SK-N-SH (cell line): ENCODE data around the gene PRTFDC1.

ENCODE experiments used
- CHD2 ChIP-seq: fragments of 150-350 bp; IDR thresholded peaks from 2 replicates; pipeline ENCODE4 v1.6.1; 2018; ENCODE audit warnings: low read length; ENCODE audit not compliant: partially characterized antibody
- CTCF ChIP-seq: fragments of 200-600 bp; sonication (generic); IDR thresholded peaks from 2 replicates; pipeline ENCODE4 v1.6.1; 2017; ENCODE audit warnings: antibody characterized with exemption, mild to moderate bottlenecking, moderate library complexity
- EP300 ChIP-seq, 2 experiments: IDR thresholded peaks; 2 replicates each; pipeline versions ENCODE4 v1.4.0 to v1.6.1; 2012; ENCODE audit warnings: borderline replicate concordance in 1 of 2, low read depth in 1 of 2, low read length in 1 of 2
- FOSL2 ChIP-seq: IDR thresholded peaks from 2 replicates; pipeline ENCODE4 v1.4.0; 2012; ENCODE audit warnings: low read depth, mild to moderate bottlenecking, moderate library complexity, borderline replicate concordance
- FOXJ3 ChIP-seq: sonication (generic); formaldehyde crosslinking; IDR thresholded peaks from 2 replicates; pipeline ENCODE4 v1.5.1; 2020; ENCODE audit warnings: mild to moderate bottlenecking, missing genetic modification reagents
- FOXM1 ChIP-seq: IDR thresholded peaks from 2 replicates; pipeline ENCODE4 v1.4.0; 2012; ENCODE audit warnings: low read depth, mild to moderate bottlenecking
- GABPA ChIP-seq: IDR thresholded peaks from 2 replicates; pipeline ENCODE4 v1.4.0; 2012; ENCODE audit warnings: low read depth, mild to moderate bottlenecking
- JUND ChIP-seq: IDR thresholded peaks from 2 replicates; pipeline ENCODE4 v1.4.0; 2012
- MAX ChIP-seq: IDR thresholded peaks from 2 replicates; pipeline ENCODE4 v1.4.0; 2012; ENCODE audit warnings: low read depth
- RAD21 ChIP-seq: IDR thresholded peaks from 2 replicates; pipeline ENCODE4 v1.6.1; 2012; ENCODE audit warnings: mild to moderate bottlenecking, low read length
- REST ChIP-seq: IDR thresholded peaks from 2 replicates; pipeline ENCODE4 v1.6.1; 2012; ENCODE audit warnings: mild to moderate bottlenecking, low read depth, low read length, moderate library complexity
- SMC3 ChIP-seq: IDR thresholded peaks from 2 replicates; pipeline ENCODE4 v1.6.1; 2012; ENCODE audit warnings: low read depth, low read length, improper control_type of control experiment
- TCF12 ChIP-seq: IDR thresholded peaks from 2 replicates; pipeline ENCODE4 v1.4.0; 2012

GRCh38 chr10:24915304-24915703, 37.1 kb downstream of the PRTFDC1 start:
- TF ChIP-seq CTCF: no peak
- TF ChIP-seq FOXJ3 (CRISPR knock-in tag): no peak
- TF ChIP-seq EP300 (IDR thresholded peaks at IDR 0.05; ENCODE audit: borderline replicate concordance in 1 of 2, low read depth in 1 of 2, low read length in 1 of 2): no peak
- TF ChIP-seq GABPA: no peak
- no peak for TF ChIP-seq SMC3
- no peak for TF ChIP-seq FOSL2
- TF ChIP-seq JUND: no peak
- no peak for TF ChIP-seq CHD2
- TF ChIP-seq REST: no peak
- TF ChIP-seq RAD21: no peak
- no peak for TF ChIP-seq FOXM1
- TF ChIP-seq TCF12: no peak
- TF ChIP-seq MAX: no peak
